Left lung (tissue), 10 donors: ENCODE results near the gene KIAA2012. TPM values are rescaled to one million over a fixed set of nuclear protein-coding genes. Genes with fewer than 3 reads are reported as not detected.
A peak's percentile ranks its signal among the peaks of the same experiment; 100 is the strongest.

Experiments used
- ATAC-seq: fragments of 200-7000 bp; cut with Tn5 transposase; one replicate; pipeline ENCODE4 v1.9.1; 2020; ENCODE audit warnings: moderate library complexity
- DNase-seq, 4 donors: peaks; one replicate each; pipeline ENCODE4 v3.0.0-alpha.2; 2013 to 2020
- H3K27ac ChIP-seq, 2 donors: fragments of 200-600 bp; sonication (generic) in 1 of 2; one replicate each; pipeline versions ENCODE4 v1.5.0 to v1.8.0; 2020 to 2021
- H3K27me3 ChIP-seq, 2 donors: fragments of 200-600 bp; sonication (generic) in 1 of 2; one replicate each; pipeline versions ENCODE4 v1.5.0 to v1.8.0; 2020 to 2021
- H3K36me3 ChIP-seq, 2 donors: fragments of 200-600 bp; sonication (generic) in 1 of 2; one replicate each; pipeline versions ENCODE4 v1.5.0 to v1.8.0; 2020 to 2021
- H3K4me1 ChIP-seq, 2 donors: fragments of 200-600 bp; one replicate each; pipeline ENCODE4 v1.8.0; 2021
- H3K4me3 ChIP-seq, 2 donors: fragments of 200-600 bp; sonication (generic) in 1 of 2; one replicate each; pipeline versions ENCODE4 v1.5.0 to v1.8.0; 2020 to 2021; ENCODE audit warnings: mild to moderate bottlenecking in 1 of 2
- H3K9me3 ChIP-seq, 2 donors: fragments of 200-600 bp; sonication (generic) in 1 of 2; one replicate each; pipeline versions ENCODE4 v1.5.0 to v1.8.0; 2020 to 2021
- intact Hi-C, 2 donors: fragments of 100-400 bp; cut with DNase I; formaldehyde crosslinking; loops; one replicate each; pipeline versions ENCODE4 v1.11.2 to v1.14.2; 2022
- polyA plus RNA-seq, 6 donors: library from polyadenylated mRNA; unstranded; fragments of 120-200 nt; gene quantifications; one replicate each; pipeline ENCODE4 v1.2.1, GENCODE V29; 2013; ENCODE audit not compliant: insufficient read length in 6 of 6
- total RNA-seq, 2 donors: library from RNA; stranded (reverse); fragmentation: NEBNext Ultra II Directional; extraction: Animal tissue kit (Norgen Biotek cat#: 25700); gene quantifications; one replicate each; pipeline ENCODE4 v1.2.1, GENCODE V29; 2021
- TF ChIP-seq, protein P1 (sequence below), 2 donors: fragments of 200-600 bp; sonication (generic) in 1 of 2; IDR thresholded peaks; one replicate each; pipeline versions ENCODE4 v1.5.0 to v1.8.0; 2021; ENCODE audit warnings: antibody characterized with exemption in 2 of 2
- donor health status: DM: no; HTN: yes; CAD: no.
- donor health status: DM: no; HTN: no; CAD: no.

Gene KIAA2012
- total and polyA plus RNA-seq, 8 donors = 0.46 to 2.8 (median 1.5) TPM; not detected in 1

DNA sequence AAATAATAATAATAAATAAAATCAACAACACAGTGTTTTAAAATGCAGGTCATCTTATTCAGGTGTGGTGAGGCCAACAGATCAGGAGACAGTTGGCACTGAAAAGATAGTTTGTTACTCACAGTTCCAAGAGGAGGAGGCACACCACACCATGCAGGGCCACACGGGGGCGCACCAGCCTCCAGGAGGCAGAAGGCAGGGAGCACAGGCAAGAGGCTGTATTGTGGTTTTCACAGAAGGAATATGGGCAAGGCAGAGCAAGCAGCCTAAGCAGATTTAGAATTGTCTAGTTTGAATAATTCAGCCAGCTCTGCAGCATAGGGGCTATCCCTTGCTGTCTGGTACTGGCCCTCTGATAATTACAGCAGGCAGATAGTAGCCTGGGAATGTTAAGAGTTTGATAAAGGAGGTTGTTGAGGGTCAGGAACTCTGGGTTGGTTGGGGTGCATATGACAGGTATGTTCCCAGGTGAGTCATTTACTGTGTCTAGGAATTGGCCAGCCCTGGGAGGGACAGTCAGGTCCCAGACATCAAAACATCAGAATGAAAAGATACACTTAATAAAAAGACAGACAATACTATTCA lies 31.3 kb downstream of the KIAA2012 start:
- ATAC-seq (peak; percentile 85), DNase-seq (peak in 1 of 4 donors; percentile 55)
- Histone ChIP-seq H3K9me3 (no peaks in the 10 kb centered on the region), H3K4me1 (no peaks in the 10 kb centered on the region), H3K27ac (no peak overlapping the region), H3K4me3 (no peak overlapping the region), H3K36me3 (no peaks in the 10 kb centered on the region), H3K27me3 (no peaks in the 10 kb centered on the region)
- intact Hi-C loops = no loop called here
- TF ChIP-seq, protein P1, sequence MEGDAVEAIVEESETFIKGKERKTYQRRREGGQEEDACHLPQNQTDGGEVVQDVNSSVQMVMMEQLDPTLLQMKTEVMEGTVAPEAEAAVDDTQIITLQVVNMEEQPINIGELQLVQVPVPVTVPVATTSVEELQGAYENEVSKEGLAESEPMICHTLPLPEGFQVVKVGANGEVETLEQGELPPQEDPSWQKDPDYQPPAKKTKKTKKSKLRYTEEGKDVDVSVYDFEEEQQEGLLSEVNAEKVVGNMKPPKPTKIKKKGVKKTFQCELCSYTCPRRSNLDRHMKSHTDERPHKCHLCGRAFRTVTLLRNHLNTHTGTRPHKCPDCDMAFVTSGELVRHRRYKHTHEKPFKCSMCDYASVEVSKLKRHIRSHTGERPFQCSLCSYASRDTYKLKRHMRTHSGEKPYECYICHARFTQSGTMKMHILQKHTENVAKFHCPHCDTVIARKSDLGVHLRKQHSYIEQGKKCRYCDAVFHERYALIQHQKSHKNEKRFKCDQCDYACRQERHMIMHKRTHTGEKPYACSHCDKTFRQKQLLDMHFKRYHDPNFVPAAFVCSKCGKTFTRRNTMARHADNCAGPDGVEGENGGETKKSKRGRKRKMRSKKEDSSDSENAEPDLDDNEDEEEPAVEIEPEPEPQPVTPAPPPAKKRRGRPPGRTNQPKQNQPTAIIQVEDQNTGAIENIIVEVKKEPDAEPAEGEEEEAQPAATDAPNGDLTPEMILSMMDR (IDR thresholded peaks at IDR 0.05) = peak; percentile 28 to 34

DNA sequence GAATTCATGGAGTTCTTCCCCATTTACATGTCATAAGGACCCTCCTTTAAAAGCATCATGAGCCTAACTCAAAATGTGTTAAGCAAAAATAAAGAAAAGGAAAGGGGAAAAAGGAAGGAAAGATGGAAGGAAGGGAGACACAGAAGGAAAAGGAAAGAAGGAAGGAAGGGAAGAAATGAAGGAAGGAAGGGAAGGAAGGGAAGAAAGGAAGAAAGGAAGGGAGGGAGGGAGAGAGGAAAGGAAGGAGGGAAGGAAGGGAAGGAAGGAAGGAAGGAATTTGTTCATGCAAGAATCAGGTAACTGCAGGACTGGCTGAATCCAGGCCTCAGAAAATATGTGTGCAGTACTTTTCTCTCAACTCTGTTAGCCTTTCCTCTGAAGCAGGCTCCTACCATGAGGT lies 32.0 kb downstream of the KIAA2012 start:
- intact Hi-C loops = no loop called here
- H3K36me3 ChIP-seq = no peaks in the 10 kb centered on the region
- DNase-seq = no peak
- no peak overlapping the region for H3K27ac ChIP-seq
- H3K4me3 ChIP-seq = no peak overlapping the region
- TF ChIP-seq, protein P1 (IDR thresholded peaks at IDR 0.05) = no peak
- H3K27me3 ChIP-seq = no peaks in the 10 kb centered on the region
- H3K9me3 ChIP-seq = no peaks in the 10 kb centered on the region
- H3K4me1 ChIP-seq = no peaks in the 10 kb centered on the region
- no peak for ATAC-seq

DNA sequence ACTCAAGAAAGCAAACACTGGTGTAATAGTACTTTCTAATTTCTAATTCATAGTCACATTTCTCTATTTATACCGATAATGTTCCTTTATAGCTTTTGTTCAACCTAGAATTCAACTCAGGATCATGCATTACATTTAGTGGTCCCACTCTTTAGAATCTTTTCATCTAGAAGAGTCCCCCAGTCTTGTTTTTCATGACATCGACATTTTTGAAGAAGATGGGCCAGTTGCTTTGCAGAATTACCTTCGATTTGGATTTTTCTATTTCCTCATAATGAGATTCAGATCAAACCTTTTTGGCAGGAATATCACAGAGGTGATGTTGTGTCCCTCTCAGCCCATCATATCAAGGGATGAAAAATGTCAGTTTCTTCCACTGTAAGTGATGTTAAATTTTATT lies 35.3 kb downstream of the KIAA2012 start:
- intact Hi-C loops = no loop called here
- no peak for DNase-seq
- TF ChIP-seq, protein P1 (IDR thresholded peaks at IDR 0.05) = no peak
- H3K9me3 ChIP-seq = no peaks in the 10 kb centered on the region
- no peaks in the 10 kb centered on the region for H3K27me3 ChIP-seq
- ATAC-seq = no peak
- H3K27ac ChIP-seq = no peak overlapping the region
- H3K4me3 ChIP-seq = no peak overlapping the region
- H3K36me3 ChIP-seq = no peaks in the 10 kb centered on the region
- no peaks in the 10 kb centered on the region for H3K4me1 ChIP-seq

DNA sequence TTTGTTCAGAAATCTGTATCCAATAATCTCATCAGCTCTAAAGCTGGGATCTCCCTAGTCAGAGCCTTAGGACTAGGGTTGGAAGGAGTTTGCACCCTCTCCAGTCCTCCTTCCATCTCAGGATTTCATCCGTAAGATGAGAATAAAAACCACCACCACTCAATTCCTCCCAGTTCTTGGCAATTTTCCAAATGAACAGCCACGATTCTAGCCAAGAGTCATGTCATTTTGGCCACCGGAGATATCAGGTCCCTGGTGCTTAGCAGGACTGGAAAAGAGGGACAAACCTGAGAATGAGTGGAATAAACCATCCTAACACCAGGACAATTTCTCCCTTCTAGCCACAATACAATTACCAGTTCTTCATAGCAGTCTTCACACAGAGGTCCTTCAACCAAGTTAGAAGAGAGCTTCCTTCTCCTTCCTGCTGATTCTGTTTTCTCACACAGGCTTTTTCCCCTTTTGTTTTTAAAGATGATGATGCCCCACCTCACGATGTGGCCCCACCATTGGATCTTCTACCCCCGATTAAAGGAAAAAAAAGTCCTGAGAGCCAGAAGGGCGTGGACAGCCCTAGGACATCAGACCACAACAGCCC lies 36.2 kb downstream of the KIAA2012 start:
- TF ChIP-seq, protein P1 (IDR thresholded peaks at IDR 0.05) = no peak
- DNase-seq (no peak), ATAC-seq (no peak)
- Histone ChIP-seq H3K27me3 (no peaks in the 10 kb centered on the region), H3K4me1 (no peaks in the 10 kb centered on the region), H3K36me3 (no peaks in the 10 kb centered on the region), H3K27ac (no peak overlapping the region), H3K9me3 (no peaks in the 10 kb centered on the region), H3K4me3 (no peak overlapping the region)
- intact Hi-C loops = no loop called here

DNA sequence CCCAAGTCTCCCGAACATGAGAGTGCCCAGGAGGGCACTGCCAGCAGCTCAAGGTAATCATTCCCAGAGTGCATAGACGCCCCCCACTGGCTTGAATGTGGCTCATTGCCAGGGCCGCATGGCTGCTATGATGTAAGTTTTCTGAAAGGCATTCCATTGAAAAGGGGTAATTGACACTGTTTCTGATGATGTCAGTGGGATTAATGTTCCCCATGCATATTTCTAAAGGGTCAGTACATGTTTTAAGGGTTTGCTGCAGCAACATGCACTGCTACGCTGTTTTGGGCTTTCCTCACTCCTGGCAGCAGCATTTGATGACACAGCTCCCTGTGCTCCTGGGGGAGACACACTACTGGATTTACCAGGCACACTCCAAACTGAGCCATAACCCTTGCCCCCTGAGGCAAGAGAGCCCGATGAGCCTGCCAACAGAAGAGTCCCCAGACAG lies 36.7 kb downstream of the KIAA2012 start:
- H3K27ac ChIP-seq = no peak overlapping the region
- H3K27me3 ChIP-seq = no peaks in the 10 kb centered on the region
- intact Hi-C loops = no loop called here
- DNase-seq = peak in 1 of 4 donors; percentile 28
- TF ChIP-seq, protein P1 (IDR thresholded peaks at IDR 0.05) = no peak
- peak; percentile 54 for ATAC-seq
- no peak overlapping the region for H3K4me3 ChIP-seq
- H3K36me3 ChIP-seq = no peaks in the 10 kb centered on the region
- H3K9me3 ChIP-seq = no peaks in the 10 kb centered on the region
- no peaks in the 10 kb centered on the region for H3K4me1 ChIP-seq
